Muscle of back (tissue), 11 donors: ENCODE results near the gene SULT4A1. TPM values are rescaled to one million over a fixed set of nuclear protein-coding genes. Genes with fewer than 3 reads are reported as not detected.
"Not testable (repeated sequence)": the region's sequence is repeated elsewhere in the genome, so short reads cannot be mapped to it uniquely, and the experiment has no call there.

Experiments used
- DNase-seq, 3 donors: peaks; one replicate each; pipeline versions ENCODE4 v3.0.0 to v3.0.0-alpha.2; 2013
- polyA plus RNA-seq, 10 donors: library from polyadenylated mRNA; unstranded; fragments of 120-200 nt; gene quantifications; one replicate each; pipeline ENCODE4 v1.2.1, GENCODE V29; 2013; ENCODE audit not compliant: insufficient read length in 10 of 10

SULT4A1 gene
- polyA plus RNA-seq, 10 donors: 1.0 to 3.4 (median 2.2) TPM

GRCh38 chr22:43887391-43887790 lies 25.1 kb upstream of the SULT4A1 start:
- DNase-seq: no peak

GRCh38 chr22:43886231-43886630 lies 23.9 kb upstream of the SULT4A1 start:
- DNase-seq: no peak

- DNase-seq: no peak
Measured at GRCh38 chr22:43885786-43886185, 23.5 kb upstream of the SULT4A1 start.

- no peak for DNase-seq
Measured at GRCh38 chr22:43885319-43885671, 23.0 kb upstream of the SULT4A1 start.

- DNase-seq: peak in 2 of 3 donors; percentile 24 to 55
Measured at GRCh38 chr22:43884600-43885318, 22.4 kb upstream of the SULT4A1 start.

GRCh38 chr22:43883719-43884415 lies 21.6 kb upstream of the SULT4A1 start:
- DNase-seq: no peak

GRCh38 chr22:43883012-43883661 lies 20.8 kb upstream of the SULT4A1 start:
- DNase-seq: peak in 2 of 3 donors; percentile 27 to 43

- DNase-seq: no peak
Measured at GRCh38 chr22:43882122-43882767, 19.9 kb upstream of the SULT4A1 start.

GRCh38 chr22:43881091-43882061 lies 19.1 kb upstream of the SULT4A1 start:
- DNase-seq: no peak

GRCh38 chr22:43880541-43880991 lies 18.3 kb upstream of the SULT4A1 start:
- DNase-seq: no peak

- no peak for DNase-seq
Measured at GRCh38 chr22:43879901-43880540, 17.7 kb upstream of the SULT4A1 start.

GRCh38 chr22:43878831-43879550 lies 16.7 kb upstream of the SULT4A1 start:
- no peak for DNase-seq

- no peak for DNase-seq
Measured at GRCh38 chr22:43878079-43878795, 15.9 kb upstream of the SULT4A1 start.

GRCh38 chr22:43876866-43877509 lies 14.7 kb upstream of the SULT4A1 start:
- no peak for DNase-seq

- DNase-seq: no peak
Measured at GRCh38 chr22:43869799-43870198, 7.5 kb upstream of the SULT4A1 start.

- not testable (repeated sequence) for DNase-seq
Measured at GRCh38 chr22:43869001-43869400, 6.7 kb upstream of the SULT4A1 start.

GRCh38 chr22:43867839-43868635 lies 5.7 kb upstream of the SULT4A1 start:
- peak; percentile 62 to 90 (median 86) for DNase-seq

GRCh38 chr22:43862882-43863202 lies 529 bp upstream of the SULT4A1 start:
- no peak for DNase-seq
